ENCODE measurements around the gene MLLT1.

The MLLT1 gene

GRCh38 chr19:6212403-6213265 lies 67.1 kb downstream of the MLLT1 start:
- no peak for DNase-seq

- DNase-seq = no peak
Observed at GRCh38 chr19:6211632-6212402, 68.0 kb downstream of the MLLT1 start.

GRCh38 chr19:6210721-6211600 lies 68.8 kb downstream of the MLLT1 start:
- no peak for DNase-seq

GRCh38 chr19:6210091-6210490 lies 69.7 kb downstream of the MLLT1 start:
- no peak for DNase-seq

GRCh38 chr19:6209680-6210079 lies 70.1 kb downstream of the MLLT1 start:
- DNase-seq = no peak

- no peak for DNase-seq
Observed at GRCh38 chr19:6209233-6209632, 70.5 kb downstream of the MLLT1 start.

GRCh38 chr19:6204866-6205723 lies 74.7 kb downstream of the MLLT1 start:
- no peak for DNase-seq

GRCh38 chr19:6204212-6204611 lies 75.6 kb downstream of the MLLT1 start:
- no peak for DNase-seq

- DNase-seq = peak; percentile 62 to 100 (median 95)
Observed at GRCh38 chr19:6199240-6199994, 80.4 kb downstream of the MLLT1 start.

- no peak for DNase-seq
Observed at GRCh38 chr19:6198896-6199239, 80.9 kb downstream of the MLLT1 start.

- no peak for DNase-seq
Observed at GRCh38 chr19:6196361-6196760, 83.4 kb downstream of the MLLT1 start.

GRCh38 chr19:6188811-6189210 lies 91.0 kb downstream of the MLLT1 start:
- no peak for DNase-seq

- no peak for DNase-seq
Observed at GRCh38 chr19:6187374-6187773, 92.4 kb downstream of the MLLT1 start.

GRCh38 chr19:6185835-6186834 lies 93.6 kb downstream of the MLLT1 start:
- DNase-seq = no peak

GRCh38 chr19:6185093-6185834 lies 94.5 kb downstream of the MLLT1 start:
- no peak for DNase-seq

- DNase-seq = no peak
Observed at GRCh38 chr19:6181119-6181518, 98.7 kb downstream of the MLLT1 start.

- DNase-seq = no peak
Observed at GRCh38 chr19:6173190-6173589, 106.6 kb downstream of the MLLT1 start.

Measured in hypothalamus (tissue), 51 donors.